ENCODE measurements around the gene VASN. TPM values are rescaled to one million over a fixed set of nuclear protein-coding genes. Genes with fewer than 3 reads are reported as not detected.

Gene VASN
- total RNA-seq, 1 experiment from 2014 or later, result 18.1 TPM

- no peak for TF ChIP-seq CTCF (IDR thresholded peaks at IDR 0.05; ENCODE audit: unreplicated experiment)
- DNase-seq, result no peak
- CTCF ChIA-PET, result interaction anchor here (0.7 kb wide), 1 partner anchor 40 kb away, joined by 4 read pairs; no protein-coding TSS in a partner anchor
- peaks cover 32% of the 10 kb centered on the region for H3K36me3 Mint-ChIP-seq (ENCODE audit: insufficient read depth, unreplicated experiment)
- H3K9me3 Mint-ChIP-seq (ENCODE audit: low read depth, unreplicated experiment), result no peaks in the 10 kb centered on the region
- H3K27me3 Mint-ChIP-seq (ENCODE audit: unreplicated experiment), result no peaks in the 10 kb centered on the region
- H3K4me1 Mint-ChIP-seq (ENCODE audit: low read depth, unreplicated experiment), result peaks cover 13% of the 10 kb centered on the region
- intact Hi-C loops (cut with micrococcal nuclease; ENCODE audit: unreplicated experiment), result no loop called here
- H3K4me3 Mint-ChIP-seq (ENCODE audit: low read depth, unreplicated experiment), result no peak overlapping the region
- H3K27ac Mint-ChIP-seq (ENCODE audit: unreplicated experiment), result no peak overlapping the region
- BruUV-seq (replicated peaks), result no TSS peak
Measured at GRCh38 chr16:4362476-4363135, 9.0 kb upstream of the VASN start.

- intact Hi-C loops (cut with micrococcal nuclease; ENCODE audit: unreplicated experiment), result no loop called here
- CTCF ChIA-PET, result interaction anchor here (0.6 kb wide), 1 partner anchor 1912 kb away, joined by 9 read pairs; no protein-coding TSS in a partner anchor
- peaks cover 22% of the 10 kb centered on the region for H3K36me3 Mint-ChIP-seq (ENCODE audit: insufficient read depth, unreplicated experiment)
- no peak overlapping the region for H3K27ac Mint-ChIP-seq (ENCODE audit: unreplicated experiment)
- no peak for DNase-seq
- H3K4me3 Mint-ChIP-seq (ENCODE audit: low read depth, unreplicated experiment), result no peak overlapping the region
- BruUV-seq (replicated peaks), result no TSS peak
- no peaks in the 10 kb centered on the region for H3K27me3 Mint-ChIP-seq (ENCODE audit: unreplicated experiment)
- peaks cover 26% of the 10 kb centered on the region for H3K4me1 Mint-ChIP-seq (ENCODE audit: low read depth, unreplicated experiment)
- no peaks in the 10 kb centered on the region for H3K9me3 Mint-ChIP-seq (ENCODE audit: low read depth, unreplicated experiment)
- no peak for TF ChIP-seq CTCF (IDR thresholded peaks at IDR 0.05; ENCODE audit: unreplicated experiment)
Measured at GRCh38 chr16:4364196-4365013, 7.2 kb upstream of the VASN start.

- no peak for TF ChIP-seq CTCF (IDR thresholded peaks at IDR 0.05; ENCODE audit: unreplicated experiment)
- intact Hi-C loops (cut with micrococcal nuclease; ENCODE audit: unreplicated experiment), result no loop called here
- no peak for DNase-seq
- CTCF ChIA-PET, result no interaction called here
- no peaks in the 10 kb centered on the region for H3K9me3 Mint-ChIP-seq (ENCODE audit: low read depth, unreplicated experiment)
- BruUV-seq (replicated peaks), result no TSS peak
- no peak overlapping the region for H3K27ac Mint-ChIP-seq (ENCODE audit: unreplicated experiment)
- H3K4me3 Mint-ChIP-seq (ENCODE audit: low read depth, unreplicated experiment), result no peak overlapping the region
- H3K4me1 Mint-ChIP-seq (ENCODE audit: low read depth, unreplicated experiment), result peaks cover 27% of the 10 kb centered on the region
- no peaks in the 10 kb centered on the region for H3K27me3 Mint-ChIP-seq (ENCODE audit: unreplicated experiment)
- H3K36me3 Mint-ChIP-seq (ENCODE audit: insufficient read depth, unreplicated experiment), result peaks cover 22% of the 10 kb centered on the region
Measured at GRCh38 chr16:4365014-4365406, 6.6 kb upstream of the VASN start.

GRCh38 chr16:4365615-4366014 is 6.0 kb upstream of the VASN start:
- Mint-ChIP-seq H3K27me3 (ENCODE audit: unreplicated experiment) (no peaks in the 10 kb centered on the region), H3K27ac (ENCODE audit: unreplicated experiment) (no peak overlapping the region), H3K36me3 (ENCODE audit: insufficient read depth, unreplicated experiment) (peaks cover 21% of the 10 kb centered on the region), H3K9me3 (ENCODE audit: low read depth, unreplicated experiment) (no peaks in the 10 kb centered on the region), H3K4me1 (ENCODE audit: low read depth, unreplicated experiment) (peaks cover 27% of the 10 kb centered on the region), H3K4me3 (ENCODE audit: low read depth, unreplicated experiment) (no peak overlapping the region)
- CTCF ChIA-PET, result interaction anchor here (0.7 kb wide), 1 partner anchor 42 kb away, joined by 5 read pairs; no protein-coding TSS in a partner anchor
- no TSS peak for BruUV-seq (replicated peaks)
- no peak for DNase-seq
- no peak for TF ChIP-seq CTCF (IDR thresholded peaks at IDR 0.05; ENCODE audit: unreplicated experiment)
- intact Hi-C loops (cut with micrococcal nuclease; ENCODE audit: unreplicated experiment), result no loop called here

Measured in Calu3 (cell line).